ENCODE measurements around the gene GRIK3.

The GRIK3 gene

GRCh38 chr1:36950604-36951291 is 83.6 kb downstream of the GRIK3 start:
- no peak overlapping the region for H4K8ac ChIP-seq (ENCODE audit: low read length)
- H3K4me3 ChIP-seq (ENCODE audit: insufficient read depth in 1 of 2, low read depth in 1 of 2, low read length in 2 of 2): no peak overlapping the region
- no peak overlapping the region for H3K4ac ChIP-seq (ENCODE audit: low read depth in 1 of 2, low read length in 2 of 2)
- H3K36me3 ChIP-seq (ENCODE audit: control insufficient read depth in 1 of 2, insufficient read depth in 2 of 2, low read depth in 1 of 2, low read length in 2 of 2): no peaks in the 10 kb centered on the region
- 66% methylated on average over 5 of the region's 8 CpGs for WGBS
- H2AK5ac ChIP-seq (ENCODE audit: low read length, severe bottlenecking): no peak overlapping the region
- no peak overlapping the region for H2BK12ac ChIP-seq (ENCODE audit: low read length in 2 of 2)
- no peak for DNase-seq
- no peak overlapping the region for H3K18ac ChIP-seq (ENCODE audit: low read depth in 1 of 2, low read length in 2 of 2)
- H2BK15ac ChIP-seq (ENCODE audit: low read depth, poor library complexity, severe bottlenecking): no peak overlapping the region
- H2AFZ ChIP-seq (ENCODE audit: low read depth, low read length): no peak overlapping the region
- H3K27me3 ChIP-seq (ENCODE audit: control insufficient read depth in 1 of 2, insufficient read depth in 1 of 2, low read length in 2 of 2): peaks cover 0 to 10% of the 10 kb centered on the region in 2 experiments
- H3K27ac ChIP-seq (ENCODE audit: low read length, poor library complexity, severe bottlenecking): no peak overlapping the region
- H2BK5ac ChIP-seq (ENCODE audit: low read depth, low read length, poor library complexity, severe bottlenecking): no peak overlapping the region
- H3K4me2 ChIP-seq (ENCODE audit: low read length, poor library complexity, severe bottlenecking): no peak overlapping the region
- H2BK120ac ChIP-seq (ENCODE audit: low read depth, low read length): no peak overlapping the region
- H4K91ac ChIP-seq (ENCODE audit: low read length): no peak overlapping the region
- no peaks in the 10 kb centered on the region for H3K9me3 ChIP-seq (ENCODE audit: control insufficient read depth, low read length)
- H3K9ac ChIP-seq (ENCODE audit: low read length): no peak overlapping the region
- no peak overlapping the region for H3K23ac ChIP-seq (ENCODE audit: low read length in 2 of 2)
- H3K79me1 ChIP-seq (replicated peaks; ENCODE audit: low read length, poor library complexity, severe bottlenecking): no peaks in the 10 kb centered on the region
- H3K4me1 ChIP-seq (ENCODE audit: control insufficient read depth, insufficient read depth, low read depth, low read length): no peaks in the 10 kb centered on the region
- no peak overlapping the region for H3K14ac ChIP-seq (ENCODE audit: low read length in 2 of 2)

GRCh38 chr1:36948606-36949005 is 85.7 kb downstream of the GRIK3 start:
- H3K4ac ChIP-seq (ENCODE audit: low read depth in 1 of 2, low read length in 2 of 2): no peak overlapping the region
- H3K27me3 ChIP-seq (ENCODE audit: control insufficient read depth in 1 of 2, insufficient read depth in 1 of 2, low read length in 2 of 2): peaks cover 0 to 12% of the 10 kb centered on the region in 2 experiments
- H3K4me1 ChIP-seq (ENCODE audit: control insufficient read depth, insufficient read depth, low read depth, low read length): no peaks in the 10 kb centered on the region
- WGBS: 84% methylated on average over 6 of the region's 6 CpGs
- H3K4me3 ChIP-seq (ENCODE audit: insufficient read depth in 1 of 2, low read depth in 1 of 2, low read length in 2 of 2): no peak overlapping the region
- no peak overlapping the region for H3K4me2 ChIP-seq (ENCODE audit: low read length, poor library complexity, severe bottlenecking)
- H3K27ac ChIP-seq (ENCODE audit: low read length, poor library complexity, severe bottlenecking): no peak overlapping the region
- no peak overlapping the region for H3K18ac ChIP-seq (ENCODE audit: low read depth in 1 of 2, low read length in 2 of 2)
- H3K9ac ChIP-seq (ENCODE audit: low read length): no peak overlapping the region
- no peak overlapping the region for H2BK15ac ChIP-seq (ENCODE audit: low read depth, poor library complexity, severe bottlenecking)
- H2AFZ ChIP-seq (ENCODE audit: low read depth, low read length): no peak overlapping the region
- no peak overlapping the region for H3K23ac ChIP-seq (ENCODE audit: low read length in 2 of 2)
- no peaks in the 10 kb centered on the region for H3K36me3 ChIP-seq (ENCODE audit: control insufficient read depth in 1 of 2, insufficient read depth in 2 of 2, low read depth in 1 of 2, low read length in 2 of 2)
- DNase-seq: no peak
- H4K8ac ChIP-seq (ENCODE audit: low read length): no peak overlapping the region
- no peak overlapping the region for H2BK5ac ChIP-seq (ENCODE audit: low read depth, low read length, poor library complexity, severe bottlenecking)
- H2AK5ac ChIP-seq (ENCODE audit: low read length, severe bottlenecking): no peak overlapping the region
- no peak overlapping the region for H3K14ac ChIP-seq (ENCODE audit: low read length in 2 of 2)
- no peak overlapping the region for H2BK12ac ChIP-seq (ENCODE audit: low read length in 2 of 2)
- H3K79me1 ChIP-seq (replicated peaks; ENCODE audit: low read length, poor library complexity, severe bottlenecking): no peaks in the 10 kb centered on the region
- H4K91ac ChIP-seq (ENCODE audit: low read length): no peak overlapping the region
- no peaks in the 10 kb centered on the region for H3K9me3 ChIP-seq (ENCODE audit: control insufficient read depth, low read length)
- H2BK120ac ChIP-seq (ENCODE audit: low read depth, low read length): no peak overlapping the region

GRCh38 chr1:36948147-36948546 is 86.2 kb downstream of the GRIK3 start:
- no peaks in the 10 kb centered on the region for H3K36me3 ChIP-seq (ENCODE audit: control insufficient read depth in 1 of 2, insufficient read depth in 2 of 2, low read depth in 1 of 2, low read length in 2 of 2)
- H4K91ac ChIP-seq (ENCODE audit: low read length): no peak overlapping the region
- no peak overlapping the region for H3K18ac ChIP-seq (ENCODE audit: low read depth in 1 of 2, low read length in 2 of 2)
- H3K79me1 ChIP-seq (replicated peaks; ENCODE audit: low read length, poor library complexity, severe bottlenecking): no peaks in the 10 kb centered on the region
- WGBS: 30% methylated on average over 2 of the region's 2 CpGs
- H3K9ac ChIP-seq (ENCODE audit: low read length): no peak overlapping the region
- H3K27me3 ChIP-seq (ENCODE audit: control insufficient read depth in 1 of 2, insufficient read depth in 1 of 2, low read length in 2 of 2): peaks cover 0 to 11% of the 10 kb centered on the region in 2 experiments
- H3K4ac ChIP-seq (ENCODE audit: low read depth in 1 of 2, low read length in 2 of 2): no peak overlapping the region
- no peaks in the 10 kb centered on the region for H3K9me3 ChIP-seq (ENCODE audit: control insufficient read depth, low read length)
- no peak overlapping the region for H2BK15ac ChIP-seq (ENCODE audit: low read depth, poor library complexity, severe bottlenecking)
- H3K4me2 ChIP-seq (ENCODE audit: low read length, poor library complexity, severe bottlenecking): no peak overlapping the region
- H4K8ac ChIP-seq (ENCODE audit: low read length): no peak overlapping the region
- no peak overlapping the region for H2BK5ac ChIP-seq (ENCODE audit: low read depth, low read length, poor library complexity, severe bottlenecking)
- H2BK120ac ChIP-seq (ENCODE audit: low read depth, low read length): no peak overlapping the region
- no peak for DNase-seq
- H3K23ac ChIP-seq (ENCODE audit: low read length in 2 of 2): no peak overlapping the region
- no peak overlapping the region for H2AFZ ChIP-seq (ENCODE audit: low read depth, low read length)
- H2AK5ac ChIP-seq (ENCODE audit: low read length, severe bottlenecking): no peak overlapping the region
- no peaks in the 10 kb centered on the region for H3K4me1 ChIP-seq (ENCODE audit: control insufficient read depth, insufficient read depth, low read depth, low read length)
- H3K4me3 ChIP-seq (ENCODE audit: insufficient read depth in 1 of 2, low read depth in 1 of 2, low read length in 2 of 2): no peak overlapping the region
- no peak overlapping the region for H3K14ac ChIP-seq (ENCODE audit: low read length in 2 of 2)
- H3K27ac ChIP-seq (ENCODE audit: low read length, poor library complexity, severe bottlenecking): no peak overlapping the region
- H2BK12ac ChIP-seq (ENCODE audit: low read length in 2 of 2): no peak overlapping the region

GRCh38 chr1:36947384-36947783 is 86.9 kb downstream of the GRIK3 start:
- no peak overlapping the region for H2AK5ac ChIP-seq (ENCODE audit: low read length, severe bottlenecking)
- no peaks in the 10 kb centered on the region for H3K9me3 ChIP-seq (ENCODE audit: control insufficient read depth, low read length)
- peaks cover 0 to 7% of the 10 kb centered on the region in 2 experiments for H3K27me3 ChIP-seq (ENCODE audit: control insufficient read depth in 1 of 2, insufficient read depth in 1 of 2, low read length in 2 of 2)
- no peaks in the 10 kb centered on the region for H3K36me3 ChIP-seq (ENCODE audit: control insufficient read depth in 1 of 2, insufficient read depth in 2 of 2, low read depth in 1 of 2, low read length in 2 of 2)
- H3K14ac ChIP-seq (ENCODE audit: low read length in 2 of 2): no peak overlapping the region
- H3K18ac ChIP-seq (ENCODE audit: low read depth in 1 of 2, low read length in 2 of 2): no peak overlapping the region
- H3K9ac ChIP-seq (ENCODE audit: low read length): no peak overlapping the region
- H3K4ac ChIP-seq (ENCODE audit: low read depth in 1 of 2, low read length in 2 of 2): no peak overlapping the region
- WGBS: 29% methylated on average over 2 of the region's 2 CpGs
- H2BK120ac ChIP-seq (ENCODE audit: low read depth, low read length): no peak overlapping the region
- H3K79me1 ChIP-seq (replicated peaks; ENCODE audit: low read length, poor library complexity, severe bottlenecking): no peaks in the 10 kb centered on the region
- DNase-seq: no peak
- no peak overlapping the region for H4K91ac ChIP-seq (ENCODE audit: low read length)
- no peak overlapping the region for H2AFZ ChIP-seq (ENCODE audit: low read depth, low read length)
- H3K27ac ChIP-seq (ENCODE audit: low read length, poor library complexity, severe bottlenecking): no peak overlapping the region
- H3K4me2 ChIP-seq (ENCODE audit: low read length, poor library complexity, severe bottlenecking): no peak overlapping the region
- H4K8ac ChIP-seq (ENCODE audit: low read length): no peak overlapping the region
- no peaks in the 10 kb centered on the region for H3K4me1 ChIP-seq (ENCODE audit: control insufficient read depth, insufficient read depth, low read depth, low read length)
- no peak overlapping the region for H2BK15ac ChIP-seq (ENCODE audit: low read depth, poor library complexity, severe bottlenecking)
- no peak overlapping the region for H2BK5ac ChIP-seq (ENCODE audit: low read depth, low read length, poor library complexity, severe bottlenecking)
- H2BK12ac ChIP-seq (ENCODE audit: low read length in 2 of 2): no peak overlapping the region
- no peak overlapping the region for H3K23ac ChIP-seq (ENCODE audit: low read length in 2 of 2)
- H3K4me3 ChIP-seq (ENCODE audit: insufficient read depth in 1 of 2, low read depth in 1 of 2, low read length in 2 of 2): no peak overlapping the region

Data from mesenchymal stem cell (in vitro differentiated cells and primary cell).